CD4-positive, alpha-beta T cell treated with Interleukin-1 beta for 1 hour (primary cell): ENCODE data around the gene BHMT2.
A peak's percentile ranks its signal among the peaks of the same experiment; 100 is the strongest.

Experiments
- DNase-seq, 2 donors: peaks; one replicate each; pipeline ENCODE4 v3.0.0-alpha.2; 2020 to 2022

The BHMT2 gene

GRCh38 chr5:79070350-79070667 is 742 bp downstream of the BHMT2 start:
- DNase-seq: no peak

- DNase-seq: no peak
Measured at GRCh38 chr5:79074641-79075040, 5.1 kb downstream of the BHMT2 start.

DNA sequence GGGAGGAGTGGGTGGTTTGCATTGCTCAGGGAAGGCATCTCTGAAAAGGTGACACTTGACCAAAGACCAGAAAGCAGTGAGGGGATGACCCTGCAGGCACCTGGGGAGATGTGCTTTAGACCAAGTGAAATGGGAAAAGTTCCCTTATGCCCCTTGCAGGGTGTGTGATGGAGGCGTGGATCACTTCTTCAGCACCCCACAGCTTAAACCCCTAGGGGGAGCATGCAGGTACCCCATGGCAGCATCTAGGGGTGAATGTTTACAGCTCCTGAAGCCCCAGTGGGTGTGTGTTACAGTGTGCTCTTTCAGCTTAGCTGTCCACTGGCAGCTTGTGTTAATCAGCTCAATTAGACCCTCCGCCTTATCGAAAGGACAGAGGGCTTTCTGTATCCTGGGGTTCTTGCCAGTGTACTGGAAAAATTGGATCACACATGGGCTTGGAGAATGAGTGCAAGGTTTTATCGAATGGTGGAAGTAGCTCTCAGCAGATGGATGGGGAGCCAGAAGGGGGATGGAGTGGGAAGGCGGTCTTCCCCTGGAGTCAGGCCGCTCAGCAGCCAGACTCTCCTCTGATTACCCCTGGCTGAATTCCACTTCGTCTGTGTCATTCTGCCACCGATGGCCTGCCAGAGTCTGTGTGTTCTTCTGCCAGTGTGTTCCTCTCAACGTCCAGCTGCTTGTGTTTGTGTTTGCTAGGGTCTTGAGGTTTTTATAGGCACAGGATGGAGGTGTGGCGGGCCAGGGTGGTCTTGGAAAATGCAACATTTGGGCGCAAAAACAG is 6.3 kb downstream of the BHMT2 start:
- no peak for DNase-seq

GRCh38 chr5:79076819-79077218 is 7.3 kb downstream of the BHMT2 start:
- DNase-seq: no peak

DNA sequence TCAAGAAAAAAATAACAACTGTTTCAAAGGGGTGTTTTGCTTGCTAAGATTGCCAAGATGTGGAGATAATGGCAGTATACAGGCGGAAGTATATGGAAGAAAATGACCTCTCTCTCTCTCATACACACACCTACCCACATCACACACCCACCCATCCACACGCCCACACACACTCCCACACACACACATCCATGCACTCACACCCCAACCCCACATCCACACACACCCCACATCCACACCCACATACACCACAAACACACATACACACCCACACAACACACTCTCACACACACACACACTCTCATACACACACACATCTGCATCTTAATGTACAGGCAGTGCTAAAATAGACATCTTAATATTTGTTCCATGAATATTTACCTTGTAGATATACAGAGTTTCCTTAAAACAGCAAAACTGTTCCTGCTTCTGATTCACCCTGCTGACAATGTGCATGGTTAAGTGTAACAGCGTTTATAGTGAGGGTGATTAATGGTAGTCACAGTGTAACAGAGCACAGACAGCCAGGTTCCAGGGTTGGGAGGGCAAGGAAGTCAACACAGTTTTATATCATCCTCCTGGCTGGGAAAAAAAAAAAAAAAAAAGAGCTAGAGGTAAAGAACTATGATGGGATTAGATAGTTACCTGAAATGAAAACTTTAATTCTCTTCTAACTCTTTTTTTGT is 8.3 kb downstream of the BHMT2 start:
- no peak for DNase-seq

DNA sequence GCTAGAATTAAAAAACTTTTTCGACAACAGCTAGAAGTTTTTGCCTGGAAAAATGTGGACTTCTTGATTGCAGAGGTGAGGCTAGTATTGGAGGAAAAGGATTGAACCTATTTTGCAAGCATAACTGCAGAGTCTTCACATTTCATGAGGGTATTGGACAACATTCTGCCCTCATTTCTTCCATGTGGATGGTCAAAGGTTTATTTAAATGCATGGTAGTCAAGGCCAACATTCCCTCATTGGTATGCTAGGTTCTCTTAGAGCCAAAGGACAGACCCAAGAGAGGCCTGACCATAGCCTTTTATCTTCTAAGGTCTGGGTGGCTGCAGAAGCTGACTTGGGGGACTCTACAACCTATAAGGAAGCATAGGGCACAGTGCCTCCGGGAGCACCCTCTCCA is 11.2 kb downstream of the BHMT2 start:
- DNase-seq: no peak

- DNase-seq: no peak
Measured at GRCh38 chr5:79081779-79082178, 12.2 kb downstream of the BHMT2 start.

DNA sequence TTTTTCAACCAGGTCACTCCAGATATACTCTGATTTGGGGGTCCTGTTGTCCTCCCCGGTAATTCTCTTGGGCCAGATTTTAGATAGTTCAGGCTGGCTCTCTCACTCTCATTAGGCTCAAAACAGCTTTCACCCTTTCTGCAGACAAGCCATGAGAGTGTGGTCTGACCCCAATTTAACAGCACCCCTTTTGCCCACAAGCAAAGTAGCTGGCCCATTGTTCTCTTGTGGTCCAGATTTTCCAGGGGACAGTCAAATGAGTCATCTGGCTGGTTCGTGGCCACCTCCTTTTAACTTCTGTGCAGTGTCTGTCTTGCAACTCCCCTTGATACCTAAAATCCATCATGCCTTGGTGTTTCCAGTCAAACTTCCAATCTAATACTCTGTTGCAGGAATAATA is 16.5 kb downstream of the BHMT2 start:
- no peak for DNase-seq

- DNase-seq: no peak
Measured at GRCh38 chr5:79088507-79088906, 18.9 kb downstream of the BHMT2 start.

DNA sequence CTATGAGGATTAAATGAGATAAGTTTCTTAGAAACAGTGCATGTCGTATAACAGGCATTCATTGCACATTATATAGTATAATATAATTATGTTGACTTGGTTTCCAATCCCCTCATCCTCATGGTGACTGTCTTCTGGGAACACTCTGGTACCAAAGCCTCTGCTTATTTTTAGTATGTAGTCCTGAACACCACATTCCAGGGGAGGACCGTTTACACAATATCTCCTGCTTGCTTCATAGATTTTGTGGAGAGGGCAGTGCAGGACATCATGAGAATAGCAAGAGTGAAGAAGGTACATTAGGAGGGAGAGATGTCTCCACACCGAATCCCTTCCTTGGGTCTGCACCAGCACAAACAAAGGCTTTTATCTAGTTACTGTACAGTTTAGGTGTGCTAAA is 21.5 kb downstream of the BHMT2 start:
- DNase-seq: no peak

DNA sequence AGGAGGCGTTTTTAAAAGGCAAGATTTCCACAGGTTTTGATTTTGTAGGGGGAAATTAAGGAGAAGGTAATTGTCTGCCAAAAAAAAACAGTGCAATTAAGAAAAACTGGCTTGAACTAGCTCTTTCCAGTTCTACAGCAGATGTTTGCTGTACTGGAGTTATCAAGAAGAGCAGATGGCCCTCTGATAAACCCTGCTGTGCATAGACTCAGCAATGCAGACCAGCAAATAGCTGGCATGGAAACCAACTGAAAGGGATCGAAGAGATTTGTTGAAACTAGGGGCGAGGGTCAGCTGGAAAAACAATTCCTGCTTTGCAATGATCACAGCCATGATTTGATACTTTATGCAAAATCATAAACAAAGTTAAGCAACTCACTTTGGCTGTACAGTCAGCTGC is 24.2 kb downstream of the BHMT2 start:
- no peak for DNase-seq

GRCh38 chr5:79105868-79106267 is 36.3 kb downstream of the BHMT2 start:
- DNase-seq: no peak

GRCh38 chr5:79107020-79107796 is 37.6 kb downstream of the BHMT2 start:
- no peak for DNase-seq

DNA sequence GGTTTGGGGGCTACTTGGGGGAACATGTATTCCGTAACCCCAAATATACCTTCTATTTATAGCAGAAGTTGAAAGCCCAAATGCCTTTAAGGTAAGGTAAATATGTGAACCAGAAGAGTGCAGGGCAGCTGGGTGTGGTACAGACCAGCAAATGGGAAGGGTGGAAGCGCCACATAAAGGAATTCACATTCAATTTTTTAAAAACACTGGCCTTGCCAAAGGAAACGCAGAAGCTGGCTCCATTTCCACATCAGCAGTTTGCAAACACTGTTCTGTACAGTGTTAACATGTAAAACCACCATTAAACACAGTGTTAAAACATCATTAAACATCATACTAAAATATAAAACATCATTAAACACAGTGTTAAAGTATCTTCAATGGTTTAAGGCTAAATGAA is 38.5 kb downstream of the BHMT2 start:
- DNase-seq: no peak

- no peak for DNase-seq
Measured at GRCh38 chr5:79108792-79109191, 39.2 kb downstream of the BHMT2 start.

DNA sequence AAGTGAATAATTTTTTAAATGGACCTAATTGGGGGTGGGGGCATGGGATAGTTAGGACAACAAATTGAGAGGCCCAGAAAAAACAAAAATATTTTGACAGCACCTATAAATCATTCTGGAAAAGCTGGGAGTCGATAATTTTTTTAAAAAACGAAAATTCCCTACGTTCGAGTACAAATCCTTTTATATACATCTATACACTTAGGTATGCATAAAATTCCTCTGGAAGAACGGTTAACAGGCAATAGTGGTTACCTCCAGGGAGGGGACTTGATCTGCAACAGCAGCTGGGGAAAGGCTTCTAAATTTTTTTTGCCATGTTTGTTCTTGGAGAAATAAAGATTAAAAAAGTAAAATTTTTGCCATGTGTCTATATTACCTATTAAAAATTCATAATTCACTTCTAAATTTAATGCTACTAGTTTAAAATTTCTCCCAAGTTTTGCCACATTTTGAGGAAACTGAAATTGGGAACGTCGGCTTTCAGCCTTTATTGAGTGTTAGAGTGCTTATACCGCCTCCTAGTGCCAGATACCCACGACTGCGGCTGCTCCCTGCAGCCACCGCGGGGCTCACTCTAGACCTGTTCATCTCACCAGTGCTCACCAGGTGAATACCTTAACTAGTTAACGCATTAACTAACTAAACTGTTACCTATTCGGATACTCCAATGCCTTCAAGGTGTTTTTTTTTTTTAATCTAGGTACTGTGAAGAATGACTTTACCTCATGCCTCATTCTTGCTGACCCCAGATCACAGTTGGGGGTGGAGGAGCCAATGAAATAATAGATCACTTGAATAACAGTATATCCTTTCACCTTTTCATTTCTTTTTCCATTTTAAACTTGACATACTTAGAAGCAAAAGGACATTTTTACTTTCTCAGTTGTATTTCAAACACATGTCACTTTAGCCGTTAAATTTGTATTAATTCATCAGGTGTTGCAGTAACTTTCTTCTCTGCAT is 40.2 kb downstream of the BHMT2 start:
- DNase-seq: peak; percentile 8 to 22

- DNase-seq: no peak
Measured at GRCh38 chr5:79111387-79111959, 41.9 kb downstream of the BHMT2 start, which contains the start of gene BHMT. TSS of gene BHMT (plus strand) at chr5:79111809. CDS start at chr5:79111886, 77 bp downstream.

- DNase-seq: no peak
Measured at GRCh38 chr5:79111960-79112702, 42.6 kb downstream of the BHMT2 start.

DNA sequence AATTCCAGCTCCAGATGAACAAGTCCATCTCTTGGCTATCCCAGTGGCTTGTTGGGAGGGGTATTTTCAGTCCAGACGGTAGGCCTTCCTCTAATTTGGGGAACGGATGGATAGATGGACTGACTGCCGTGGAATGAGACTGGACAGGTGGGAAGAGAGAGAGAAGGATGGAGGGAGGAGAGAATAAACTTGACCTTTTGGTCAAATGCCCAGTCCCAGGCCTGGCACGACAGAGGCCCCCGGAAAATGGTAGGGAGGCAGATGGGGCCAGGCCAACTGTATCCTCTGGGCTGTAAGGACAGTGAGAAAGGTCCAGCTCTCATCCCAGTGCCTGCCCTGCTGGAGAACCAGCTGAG is 43.1 kb downstream of the BHMT2 start:
- DNase-seq: no peak

DNA sequence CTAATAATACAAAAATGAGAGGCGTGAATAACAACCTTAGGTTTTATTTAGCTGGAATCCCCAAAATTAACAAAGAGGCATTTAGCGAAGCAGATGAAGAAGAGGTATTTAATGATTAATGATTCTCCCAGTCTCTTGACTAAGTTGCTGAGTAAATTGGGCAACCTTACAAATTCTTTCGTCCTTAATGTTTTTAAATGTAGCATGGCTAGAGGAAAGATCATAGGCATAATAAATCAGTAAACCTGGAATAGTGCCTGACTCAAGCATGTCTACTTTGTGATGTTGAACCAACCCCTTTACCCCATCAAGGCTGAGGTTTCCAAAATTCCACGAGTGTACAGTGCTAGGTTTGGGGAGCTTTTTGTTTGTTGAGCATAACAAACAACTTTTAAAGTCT is 49.9 kb downstream of the BHMT2 start:
- DNase-seq: no peak

DNA sequence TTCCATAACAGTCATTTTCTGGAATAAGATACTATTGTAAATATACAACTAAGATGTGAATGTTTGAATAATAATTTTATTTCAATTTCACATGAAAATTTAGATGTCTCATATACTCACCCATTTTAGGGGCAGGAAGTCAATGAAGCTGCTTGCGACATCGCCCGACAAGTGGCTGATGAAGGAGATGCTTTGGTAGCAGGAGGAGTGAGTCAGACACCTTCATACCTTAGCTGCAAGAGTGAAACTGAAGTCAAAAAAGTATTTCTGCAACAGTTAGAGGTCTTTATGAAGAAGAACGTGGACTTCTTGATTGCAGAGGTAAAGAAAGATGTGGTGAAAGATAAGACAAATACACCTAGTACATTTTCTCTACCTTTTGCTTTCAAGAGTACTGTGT is 50.7 kb downstream of the BHMT2 start:
- no peak for DNase-seq

- no peak for DNase-seq
Measured at GRCh38 chr5:79122973-79123372, 53.4 kb downstream of the BHMT2 start.
